GM18517 (cell line): ENCODE measurements around the gene TRIML2.
"Not testable (repeated sequence)": the region's sequence is repeated elsewhere in the genome, so short reads cannot be mapped to it uniquely, and the experiment has no call there.

Source experiments
- ATAC-seq: cut with Tn5 transposase; IDR thresholded peaks from one replicate; pipeline ENCODE4 v1.9.1; 2021; ENCODE audit warnings: mild to moderate bottlenecking, moderate library complexity; ENCODE audit not compliant: unreplicated experiment

TRIML2 gene

GRCh38 chr4:188107931-188108843, 1.2 kb downstream of the TRIML2 start:
- ATAC-seq = no peak

- ATAC-seq = no peak
These were observed 2.9 kb downstream of the TRIML2 start for GRCh38 chr4:188106454-188106853.

DNA sequence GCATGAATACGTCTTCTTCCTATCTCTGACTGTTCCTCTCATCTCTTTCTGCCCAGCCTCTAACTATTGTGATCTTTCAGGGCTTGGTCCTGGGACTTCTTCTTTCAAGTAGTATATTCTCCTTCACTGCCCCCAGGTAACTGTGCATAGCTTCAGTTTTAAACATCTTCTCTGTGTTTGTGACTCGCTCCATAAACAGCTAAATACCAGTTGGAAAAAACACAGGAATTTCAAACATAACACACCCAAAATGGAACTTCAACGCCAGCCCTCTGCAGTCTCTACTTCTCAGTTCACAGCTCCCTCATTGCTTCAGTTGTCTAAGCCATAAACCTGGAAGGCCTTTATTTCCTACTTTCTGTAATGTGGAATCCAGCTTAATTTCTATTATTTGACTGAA, 16.6 kb downstream of the TRIML2 start:
- no peak for ATAC-seq

DNA sequence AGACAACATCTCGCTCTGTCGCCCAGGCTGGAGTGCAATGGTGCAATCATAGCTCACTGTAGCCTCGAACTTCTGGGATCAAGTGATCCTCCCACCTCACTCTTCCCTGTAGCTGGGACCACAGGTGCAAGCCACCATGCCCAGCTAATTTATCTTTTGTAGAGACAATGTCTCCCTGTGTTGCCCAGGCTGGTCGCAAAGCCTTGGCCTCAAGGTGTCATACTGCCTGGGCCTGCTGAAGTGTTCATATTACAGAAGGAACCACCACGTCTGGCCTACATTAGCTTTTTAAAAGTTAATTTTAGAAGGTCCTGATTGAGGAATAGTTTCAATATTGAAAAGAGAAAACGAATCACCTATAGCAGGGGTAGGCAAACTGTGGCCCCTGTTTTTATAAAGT, 22.5 kb downstream of the TRIML2 start:
- ATAC-seq = no peak

- ATAC-seq = no peak
These were observed 26.6 kb downstream of the TRIML2 start for GRCh38 chr4:188082796-188083195.

DNA sequence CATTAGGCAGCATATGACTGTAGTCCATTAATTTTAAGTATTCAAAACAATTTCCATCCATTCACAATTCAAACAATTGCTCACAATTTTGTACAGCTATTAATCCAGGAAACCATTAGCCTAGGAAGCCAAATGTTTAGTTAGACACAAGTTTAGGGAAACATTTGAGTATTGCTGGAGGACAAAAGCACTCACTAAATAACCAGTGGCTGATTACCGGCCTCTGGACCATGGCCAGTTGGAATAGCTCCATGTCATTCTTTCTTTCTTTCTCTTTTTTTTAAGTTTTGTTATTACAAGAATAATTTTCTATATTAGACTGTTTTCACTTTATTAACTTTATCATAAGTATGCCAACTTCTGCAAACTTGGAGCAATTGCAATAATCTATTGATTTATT, 31.3 kb downstream of the TRIML2 start:
- ATAC-seq = no peak

- no peak for ATAC-seq
These were observed 33.2 kb downstream of the TRIML2 start for GRCh38 chr4:188076169-188076568.

DNA sequence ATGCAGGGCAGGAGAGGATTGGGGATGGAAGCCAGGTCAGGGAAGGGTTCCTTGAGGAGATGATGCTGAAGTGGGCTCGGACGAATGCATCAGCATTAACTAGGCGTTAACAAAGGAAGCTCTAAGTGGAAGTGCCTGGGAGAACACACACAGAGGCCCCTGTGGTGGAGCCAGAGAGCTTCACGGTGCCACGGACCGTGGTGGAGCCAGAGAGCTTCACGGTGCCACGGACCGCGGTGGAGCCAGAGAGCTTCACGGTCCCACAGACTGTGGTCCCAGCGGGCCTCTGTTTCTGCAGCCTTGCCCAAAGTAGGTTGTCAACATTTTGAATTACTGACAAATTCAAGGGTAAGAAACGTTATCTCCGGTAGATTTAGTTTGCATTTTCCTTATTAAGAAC, 48.3 kb downstream of the TRIML2 start:
- ATAC-seq = no peak

GRCh38 chr4:188053302-188053701, 56.1 kb downstream of the TRIML2 start:
- no peak for ATAC-seq

DNA sequence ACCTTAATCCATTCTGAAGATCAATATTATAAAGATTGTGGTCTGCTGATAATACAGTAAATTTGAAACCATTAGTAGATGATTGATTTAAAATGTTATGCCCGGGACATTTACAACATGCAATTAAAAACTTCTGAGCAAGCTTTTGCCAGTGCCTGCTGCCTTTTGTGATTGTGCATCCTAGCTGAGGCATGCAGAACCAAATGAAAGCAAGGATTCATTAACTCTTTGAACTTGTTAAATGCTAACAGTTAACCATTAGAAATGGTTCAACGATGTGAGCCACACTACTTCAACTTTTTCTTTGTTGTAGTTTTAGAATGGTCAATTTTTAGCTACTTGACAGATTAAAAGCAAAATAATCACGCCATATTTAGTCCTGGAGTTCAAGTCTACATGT, 62.7 kb downstream of the TRIML2 start:
- ATAC-seq = no peak

DNA sequence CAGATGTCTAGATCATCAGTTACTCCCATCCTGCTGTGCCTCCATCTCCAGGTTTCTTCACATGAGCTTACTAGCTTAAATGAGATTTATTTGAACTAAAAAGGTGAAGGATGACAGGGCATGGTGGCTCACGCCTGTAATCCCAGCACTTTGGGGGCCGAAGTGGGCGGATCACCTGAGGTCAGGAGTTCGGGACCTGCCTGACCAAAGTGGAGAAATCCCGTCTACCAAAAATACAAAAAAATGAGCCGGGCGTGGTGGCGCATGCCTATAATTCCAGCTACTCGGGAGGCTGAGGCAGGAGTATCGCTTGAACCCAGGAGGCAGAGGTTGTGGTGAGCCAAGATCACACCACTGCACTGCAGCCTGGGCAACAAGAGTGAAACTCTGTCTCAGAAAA, 63.9 kb downstream of the TRIML2 start:
- not testable (repeated sequence) for ATAC-seq

DNA sequence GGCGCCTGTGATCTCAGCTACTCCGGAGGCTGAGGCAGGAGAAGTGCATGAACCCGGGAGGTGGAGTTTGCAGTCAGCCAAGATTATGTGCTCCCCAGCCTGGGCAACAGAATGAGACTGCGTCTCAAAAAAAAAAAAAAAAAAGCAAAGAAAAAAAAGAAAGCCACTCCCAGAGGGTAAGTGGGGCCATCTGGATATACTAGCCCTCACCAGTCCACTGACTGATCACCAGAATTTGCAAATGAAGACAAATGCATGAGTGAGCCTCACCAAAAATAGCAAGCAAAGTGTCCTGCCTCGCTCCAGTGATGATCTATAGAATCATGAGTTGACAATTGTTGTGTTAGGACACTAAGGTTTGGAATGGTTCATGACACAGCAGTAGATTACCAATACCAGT, 66.2 kb downstream of the TRIML2 start:
- ATAC-seq = no peak

GRCh38 chr4:188042191-188042590, 67.2 kb downstream of the TRIML2 start:
- no peak for ATAC-seq

- ATAC-seq = no peak
These were observed 67.7 kb downstream of the TRIML2 start for GRCh38 chr4:188041721-188042120.
